SK-N-SH treated with all-trans-retinoic acid at 6 μM for 48 hours (cell line): ENCODE data around the gene KRT76.

Source experiments
- ARNTL ChIP-seq: fragments of 450-650 bp; formaldehyde crosslinking; IDR thresholded peaks from 2 replicates; pipeline ENCODE4 v1.5.0; 2020; ENCODE audit warnings: low read depth, mild to moderate bottlenecking, moderate library complexity, borderline replicate concordance
- BACH2 ChIP-seq: fragments of 250-450 bp; sonication (Bioruptor Pico); IDR thresholded peaks from 2 replicates; pipeline ENCODE4 v1.9.0; 2021; ENCODE audit warnings: mild to moderate bottlenecking, borderline replicate concordance
- CREB5 ChIP-seq: fragments of 250-450 bp; sonication (Bioruptor Pico); IDR thresholded peaks from 2 replicates; pipeline ENCODE4 v1.5.1; 2020; ENCODE audit warnings: low read depth, mild to moderate bottlenecking, moderate library complexity
- OSR1 ChIP-seq: fragments of 250-450 bp; sonication (Bioruptor Pico); IDR thresholded peaks from 2 replicates; pipeline ENCODE4 v1.8.0; 2022; ENCODE audit warnings: moderate library complexity, mild to moderate bottlenecking, inconsistent platforms
- RARB ChIP-seq: fragments of 250-450 bp; sonication (Bioruptor Pico); IDR thresholded peaks from 2 replicates; pipeline ENCODE4 v1.8.0; 2021; ENCODE audit warnings: mild to moderate bottlenecking, moderate library complexity
- SNAI2 ChIP-seq: fragments of 250-450 bp; sonication (Bioruptor Pico); IDR thresholded peaks from 2 replicates; pipeline ENCODE4 v1.5.0; 2020; ENCODE audit warnings: mild to moderate bottlenecking, moderate library complexity
- ZFP3 ChIP-seq: fragments of 250-450 bp; sonication (Bioruptor Pico); IDR thresholded peaks from 2 replicates; pipeline ENCODE4 v1.5.0; 2020; ENCODE audit warnings: mild to moderate bottlenecking, moderate library complexity
- ZFP30 ChIP-seq: fragments of 450-650 bp; formaldehyde crosslinking; IDR thresholded peaks from 2 replicates; pipeline ENCODE4 v1.5.0; 2022; ENCODE audit warnings: mild to moderate bottlenecking, moderate library complexity
- ZNF565 ChIP-seq: fragments of 450-650 bp; formaldehyde crosslinking; conservative IDR thresholded peaks from 2 replicates; pipeline ENCODE4 v1.5.0; 2020; ENCODE audit warnings: low read depth, mild to moderate bottlenecking, moderate library complexity

- TF ChIP-seq ZNF565: no peak
- no peak for TF ChIP-seq SNAI2
- no peak for TF ChIP-seq ZFP30 (CRISPR knock-in tag)
- TF ChIP-seq CREB5 (CRISPR knock-in tag): no peak
- TF ChIP-seq BACH2 (CRISPR knock-in tag): no peak
- no peak for TF ChIP-seq RARB
- no peak for TF ChIP-seq OSR1 (CRISPR knock-in tag)
- TF ChIP-seq ARNTL (CRISPR knock-in tag): no peak
- no peak for TF ChIP-seq ZFP3
These were observed 7.8 kb upstream of the KRT76 start for GRCh38 chr12:52784909-52785308.
